Naive B cell (primary cell): ENCODE data around the gene MOB3A. TPM values are rescaled to one million over a fixed set of nuclear protein-coding genes. Genes with fewer than 3 reads are reported as not detected.
"Not testable (repeated sequence)": the region's sequence is repeated elsewhere in the genome, so short reads cannot be mapped to it uniquely, and the experiment has no call there.

Experiments
- ATAC-seq, 2 donors: fragments of 150-1000 bp; cut with Tn5 transposase; 2 replicates each; pipeline ENCODE4 v1.10.0; 2021; ENCODE audit warnings: low read depth in 2 of 2, mild to moderate bottlenecking in 2 of 2, moderate library complexity in 2 of 2
- DNase-seq: peaks from one replicate; pipeline ENCODE4 v3.0.0; 2022
- H3K27ac Mint-ChIP-seq, 6 donors: one replicate each; pipeline ENCODE4 v1.8.0; 2020 to 2022; ENCODE audit warnings: mild to moderate bottlenecking in 6 of 6, mixed read lengths in 6 of 6, moderate library complexity in 5 of 6, inconsistent platforms in 2 of 6
- H3K27me3 Mint-ChIP-seq, 3 donors: one replicate each; pipeline ENCODE4 v1.8.0; 2021 to 2022; ENCODE audit warnings: mixed read lengths in 3 of 3, mild to moderate bottlenecking in 1 of 3
- H3K36me3 Mint-ChIP-seq, 2 donors: one replicate each; pipeline ENCODE4 v1.8.0; 2020 to 2022; ENCODE audit warnings: mixed read lengths in 2 of 2, inconsistent platforms in 1 of 2, mild to moderate bottlenecking in 1 of 2
- H3K4me1 Mint-ChIP-seq, 3 donors: one replicate each; pipeline ENCODE4 v1.8.0; 2020 to 2022; ENCODE audit warnings: mixed read lengths in 3 of 3, inconsistent platforms in 1 of 3, mild to moderate bottlenecking in 1 of 3, moderate library complexity in 1 of 3
- H3K4me3 Mint-ChIP-seq, 8 donors: one replicate each; pipeline ENCODE4 v1.8.0; 2020 to 2022; ENCODE audit warnings: mild to moderate bottlenecking in 8 of 8, mixed read lengths in 8 of 8, moderate library complexity in 8 of 8, inconsistent platforms in 2 of 8
- H3K9me3 Mint-ChIP-seq, 7 donors: one replicate each; pipeline ENCODE4 v1.8.0; 2020 to 2022; ENCODE audit warnings: mixed read lengths in 7 of 7, mild to moderate bottlenecking in 5 of 7, inconsistent platforms in 2 of 7, moderate library complexity in 1 of 7
- polyA plus RNA-seq, 6 donors: library from polyadenylated mRNA; unstranded; fragments of 300-500 nt; fragmentation: Illumina TruSeq; gene quantifications; one replicate each; pipeline ENCODE4 v1.2.3, GENCODE V29; 2021; ENCODE audit warnings: low read depth in 6 of 6

Gene MOB3A
- polyA plus RNA-seq, 6 donors from 2014 or later = 52.2 to 106 (median 75.1) TPM

DNA sequence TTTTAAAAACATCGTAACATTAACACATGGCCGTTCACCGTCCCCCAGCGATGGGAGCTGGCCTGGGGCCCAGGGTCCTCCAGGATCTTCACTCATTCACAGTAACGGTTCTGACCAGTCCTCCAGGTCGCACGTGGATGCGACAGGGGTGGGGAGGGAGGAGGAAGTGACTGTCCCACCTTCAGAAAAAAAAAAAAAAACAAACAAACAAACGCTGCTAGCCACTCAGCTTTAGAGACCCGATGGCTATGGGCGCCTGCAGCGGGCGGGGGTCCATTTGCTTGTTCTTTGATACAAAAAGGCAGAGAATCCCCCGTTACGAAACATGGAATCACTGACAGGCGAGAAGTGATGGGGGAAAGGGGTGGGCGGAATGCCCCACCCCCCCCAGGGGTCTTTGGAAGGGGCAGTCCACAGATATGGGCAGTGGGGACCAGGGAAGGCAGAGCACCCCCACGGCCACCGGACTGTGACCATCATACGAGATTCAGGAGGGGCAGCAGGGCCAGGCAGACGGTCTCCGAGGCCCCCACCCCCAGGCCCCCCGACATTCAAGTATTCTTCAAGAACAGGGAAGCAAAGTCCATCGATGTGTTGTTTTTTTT, 58.4 kb downstream of the MOB3A start:
- Mint-ChIP-seq H3K36me3 (peaks cover 0 to 7% of the 10 kb centered on the region in 2 donors), H3K27ac (peak overlapping the region in 5 of 6 donors; percentile 27 to 98 (median 82)), H3K4me1 (peaks cover 27 to 40% (median 31%) of the 10 kb centered on the region in 3 donors), H3K4me3 (peak overlapping the region in 1 of 8 donors; percentile 61), H3K27me3 (no peaks in the 10 kb centered on the region), H3K9me3 (peaks cover 0 to 3% (median 0%) of the 10 kb centered on the region in 7 donors)
- DNase-seq = no peak
- ATAC-seq = no peak

DNA sequence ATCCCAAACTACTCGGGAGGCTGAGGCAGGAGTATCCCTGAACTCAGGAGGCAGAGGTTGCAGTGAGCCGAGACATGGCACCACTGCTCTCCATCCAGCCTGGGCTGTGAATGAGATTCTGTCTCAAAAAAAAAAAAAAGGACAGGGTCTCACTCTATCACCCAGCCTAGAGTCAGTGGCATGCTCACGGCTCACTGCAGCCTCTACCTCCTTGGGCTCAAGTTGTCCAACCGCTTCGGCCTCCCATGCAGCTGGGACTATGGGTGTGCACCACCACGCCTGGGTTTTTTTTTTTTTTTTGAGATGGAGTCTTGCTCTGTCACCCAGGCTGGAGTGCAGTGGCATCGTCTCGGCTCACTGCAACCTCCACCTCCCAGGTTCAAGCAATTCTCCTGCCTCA, 59.7 kb downstream of the MOB3A start:
- no peak for DNase-seq
- no peaks in the 10 kb centered on the region for H3K27me3 Mint-ChIP-seq
- ATAC-seq = no peak
- peak overlapping the region in 1 of 8 donors; percentile 61 for H3K4me3 Mint-ChIP-seq
- H3K27ac Mint-ChIP-seq = peak overlapping the region in 1 of 6 donors; percentile 52
- H3K4me1 Mint-ChIP-seq = peaks cover 31 to 43% (median 39%) of the 10 kb centered on the region in 3 donors
- H3K9me3 Mint-ChIP-seq = peaks cover 0 to 3% (median 0%) of the 10 kb centered on the region in 7 donors
- peaks cover 0 to 7% of the 10 kb centered on the region in 2 donors for H3K36me3 Mint-ChIP-seq

DNA sequence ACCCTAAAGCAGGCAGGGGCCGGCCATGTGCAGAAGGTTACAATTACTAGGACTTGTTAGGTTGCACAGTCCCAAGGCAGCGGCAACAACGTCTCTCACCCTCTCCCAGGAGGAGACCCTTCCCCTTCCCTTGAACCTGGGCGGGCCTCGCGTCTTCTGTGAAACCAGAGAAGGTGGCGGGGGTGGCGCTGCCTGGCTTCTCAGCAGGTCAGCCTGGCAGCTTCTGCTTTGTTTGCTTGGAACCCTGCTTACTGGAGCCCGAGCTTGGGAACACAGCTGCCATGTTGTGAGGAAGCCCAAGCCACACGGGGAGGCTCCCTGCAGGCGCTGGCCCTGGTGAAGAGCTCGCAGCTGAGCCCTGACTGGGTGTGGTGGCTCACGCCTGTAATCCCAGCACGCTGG, 60.5 kb downstream of the MOB3A start:
- no peaks in the 10 kb centered on the region for H3K27me3 Mint-ChIP-seq
- H3K27ac Mint-ChIP-seq = peak overlapping the region in 3 of 6 donors; percentile 79 to 82 (median 81)
- peaks cover 0 to 3% (median 0%) of the 10 kb centered on the region in 7 donors for H3K9me3 Mint-ChIP-seq
- DNase-seq = no peak
- peaks cover 0 to 7% of the 10 kb centered on the region in 2 donors for H3K36me3 Mint-ChIP-seq
- peaks cover 31 to 40% (median 33%) of the 10 kb centered on the region in 3 donors for H3K4me1 Mint-ChIP-seq
- H3K4me3 Mint-ChIP-seq = peak overlapping the region in 1 of 8 donors; percentile 37
- no peak for ATAC-seq

DNA sequence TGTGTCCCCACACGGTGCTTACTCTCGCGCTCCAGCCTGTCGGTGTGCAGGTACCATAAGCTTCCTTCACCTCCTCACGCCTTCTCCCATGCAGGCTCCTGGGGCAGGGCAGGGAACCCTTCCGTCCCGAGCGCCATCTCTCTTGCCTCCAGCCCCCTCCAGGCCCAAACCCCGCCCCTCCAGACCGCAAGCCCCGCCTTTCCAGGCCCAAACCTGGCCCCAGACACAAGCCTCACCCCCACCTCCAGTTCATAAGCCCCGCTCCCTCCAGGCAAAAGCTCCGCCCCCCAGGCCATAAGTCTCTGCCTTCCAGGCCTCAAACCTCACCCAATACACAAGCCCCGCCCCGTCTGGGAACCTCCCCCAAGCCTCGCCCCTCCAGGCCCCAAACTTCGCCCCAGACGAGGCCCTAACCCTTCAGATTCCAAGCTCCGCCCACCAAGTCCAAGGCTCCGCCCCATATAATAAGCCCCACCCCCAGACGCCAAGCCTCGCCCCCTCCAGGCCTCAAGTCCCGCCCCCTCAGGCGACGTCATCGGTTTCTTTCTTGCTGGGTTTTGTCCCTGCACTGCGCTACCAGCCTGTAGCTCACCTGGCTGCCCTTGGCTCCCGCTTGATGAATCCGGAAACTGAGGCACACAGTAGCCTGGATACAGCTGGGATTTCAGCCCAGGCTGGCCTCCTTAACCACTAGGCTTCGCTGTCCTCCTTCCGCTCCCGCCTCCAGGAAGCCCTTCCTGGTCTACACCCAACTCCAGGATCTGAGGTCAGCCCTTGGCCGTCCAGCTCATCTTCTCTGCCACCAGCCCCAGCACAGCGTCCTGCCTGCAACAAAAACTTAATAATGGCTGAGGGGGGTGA, 61.2 kb downstream of the MOB3A start:
- H3K9me3 Mint-ChIP-seq = peaks cover 0 to 3% (median 0%) of the 10 kb centered on the region in 7 donors
- DNase-seq = no peak
- H3K4me3 Mint-ChIP-seq = peak overlapping the region in 6 of 8 donors; percentile 18 to 69 (median 45)
- ATAC-seq = peak; percentile 44 to 53
- peak overlapping the region in 5 of 6 donors; percentile 78 to 95 (median 81) for H3K27ac Mint-ChIP-seq
- peaks cover 0 to 7% of the 10 kb centered on the region in 2 donors for H3K36me3 Mint-ChIP-seq
- H3K27me3 Mint-ChIP-seq = no peaks in the 10 kb centered on the region
- peaks cover 31 to 40% (median 33%) of the 10 kb centered on the region in 3 donors for H3K4me1 Mint-ChIP-seq

DNA sequence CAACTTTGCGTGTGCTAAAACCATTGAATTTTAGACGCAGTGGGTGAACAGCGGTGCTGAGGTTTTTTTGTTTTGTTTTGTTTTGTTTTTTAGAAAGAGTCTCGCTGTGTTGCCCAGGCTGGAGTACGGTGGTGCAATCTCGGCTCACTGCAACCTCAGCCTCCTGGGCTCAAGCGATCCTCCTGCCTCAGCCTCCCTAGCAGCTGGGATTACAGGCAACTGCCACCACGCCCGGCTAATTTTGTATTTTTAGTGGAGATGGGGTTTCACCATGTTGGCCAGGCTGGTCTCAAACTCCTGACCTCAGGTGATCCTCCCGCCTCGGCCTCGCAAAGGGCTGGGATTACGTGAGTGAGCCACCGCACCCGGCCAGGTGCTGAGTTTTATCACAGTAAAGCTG, 61.9 kb downstream of the MOB3A start:
- not testable (repeated sequence) for DNase-seq, ATAC-seq, H3K9me3 Mint-ChIP-seq, H3K27me3 Mint-ChIP-seq, H3K36me3 Mint-ChIP-seq
- Mint-ChIP-seq H3K4me3 (peak overlapping the region in 1 of 8 donors; percentile 55), H3K27ac (peak overlapping the region in 2 of 6 donors; percentile 81 to 95), H3K4me1 (peaks cover 28 to 37% (median 33%) of the 10 kb centered on the region in 3 donors)

DNA sequence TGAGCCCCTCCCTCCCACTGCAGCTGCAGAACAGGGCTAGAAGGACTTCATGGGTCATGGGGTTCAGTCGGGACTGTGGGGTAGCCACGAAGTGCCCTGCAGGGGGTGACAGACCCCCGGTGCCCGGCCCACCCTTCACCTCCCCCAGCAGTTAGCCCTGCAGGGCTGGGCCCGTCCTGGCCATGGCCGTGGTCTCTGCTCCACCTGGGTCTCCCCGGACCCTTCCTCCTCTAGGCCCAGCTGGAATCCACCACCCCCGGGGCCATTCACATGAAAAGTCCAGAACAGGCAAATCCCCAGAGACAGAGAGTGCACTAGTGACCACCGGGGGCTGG, 62.3 kb downstream of the MOB3A start:
- ATAC-seq (no peak), DNase-seq (no peak)
- Mint-ChIP-seq H3K9me3 (peaks cover 0 to 3% (median 0%) of the 10 kb centered on the region in 7 donors), H3K36me3 (no peaks in the 10 kb centered on the region), H3K27me3 (no peaks in the 10 kb centered on the region), H3K4me3 (no peak overlapping the region), H3K4me1 (peaks cover 27 to 35% (median 32%) of the 10 kb centered on the region in 3 donors), H3K27ac (no peak overlapping the region)

DNA sequence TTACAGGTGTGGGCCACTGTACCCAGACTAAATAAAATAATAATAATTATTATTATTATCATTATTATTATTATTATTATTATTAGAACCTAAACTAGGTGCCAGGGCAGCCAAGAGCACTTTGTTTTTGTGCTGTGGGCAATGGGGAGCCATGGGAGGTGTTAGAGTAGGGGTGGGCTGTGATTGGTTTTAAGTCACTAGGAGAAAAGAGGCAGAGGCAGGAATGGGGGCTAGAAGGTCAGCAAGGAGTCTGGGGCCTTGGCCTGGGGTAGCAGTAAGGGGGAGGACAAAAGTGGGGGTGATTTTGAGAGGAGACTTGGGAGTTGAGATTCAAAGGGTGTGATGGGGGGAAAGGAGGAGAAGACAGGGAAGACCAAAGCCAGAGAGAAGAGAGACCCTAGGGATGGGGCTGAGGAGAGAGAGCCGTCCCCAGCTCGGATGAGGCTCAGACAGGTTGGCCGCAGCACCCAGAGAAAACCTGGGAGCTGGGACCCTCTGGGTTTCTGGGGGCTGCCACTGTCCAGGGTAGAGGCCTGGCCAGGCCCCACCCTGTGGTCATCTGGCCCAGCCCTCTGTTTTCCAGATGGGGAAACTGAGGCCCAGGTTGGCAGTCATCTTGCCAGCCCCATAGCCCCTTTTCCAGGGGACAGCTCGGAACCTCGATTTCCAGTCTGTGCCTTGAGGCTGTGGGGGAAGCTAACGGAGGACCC, 62.9 kb downstream of the MOB3A start:
- peaks cover 27 to 35% (median 34%) of the 10 kb centered on the region in 3 donors for H3K4me1 Mint-ChIP-seq

DNA sequence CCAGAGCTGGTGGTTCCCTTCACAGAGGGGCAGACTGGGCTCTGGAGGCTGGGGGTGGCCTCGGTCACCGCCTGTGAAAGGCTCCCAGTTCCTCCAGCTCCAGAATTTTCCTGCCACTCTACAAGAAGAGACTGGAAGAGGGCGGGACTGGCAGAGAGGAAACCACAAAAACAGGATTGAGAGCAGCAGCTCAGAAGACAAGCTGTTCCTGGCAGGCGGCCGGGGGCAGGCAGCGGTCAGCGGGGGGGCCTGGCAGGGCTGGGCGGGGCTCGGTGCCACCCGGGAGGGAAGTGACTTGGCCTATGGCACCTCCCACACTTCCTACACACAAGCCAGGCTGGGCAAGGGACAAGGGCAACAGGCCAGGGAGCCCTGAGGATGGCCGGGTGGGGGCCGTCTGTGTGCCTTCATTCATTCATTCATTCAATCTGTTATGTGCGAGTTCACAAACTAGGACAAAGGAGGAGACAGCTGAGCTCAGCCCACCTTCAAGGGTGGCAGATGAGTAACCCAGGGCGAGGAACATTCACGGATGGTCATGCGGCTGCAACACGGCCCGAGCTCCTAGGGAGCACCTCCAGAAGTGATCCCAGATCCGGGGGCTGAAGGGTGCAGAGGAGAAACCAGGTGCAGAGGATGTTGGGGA, 63.7 kb downstream of the MOB3A start:
- DNase-seq (peak; percentile 28), ATAC-seq (peak; percentile 40 to 58)
- H3K4me1 Mint-ChIP-seq = peaks cover 24 to 32% (median 30%) of the 10 kb centered on the region in 3 donors
- peak overlapping the region in 4 of 6 donors; percentile 65 to 96 (median 82) for H3K27ac Mint-ChIP-seq
- H3K4me3 Mint-ChIP-seq = peak overlapping the region; percentile 24 to 85 (median 68)
- H3K27me3 Mint-ChIP-seq = no peaks in the 10 kb centered on the region
- peaks cover 0 to 2% (median 0%) of the 10 kb centered on the region in 7 donors for H3K9me3 Mint-ChIP-seq
- no peaks in the 10 kb centered on the region for H3K36me3 Mint-ChIP-seq

More for the DNA sequence above, 62.9 kb downstream of the MOB3A start:
- H3K9me3 Mint-ChIP-seq = peaks cover 0 to 2% (median 0%) of the 10 kb centered on the region in 7 donors
- no peaks in the 10 kb centered on the region for H3K36me3 Mint-ChIP-seq
- H3K4me3 Mint-ChIP-seq = peak overlapping the region in 3 of 8 donors; percentile 28 to 71 (median 57)
- peak overlapping the region in 1 of 6 donors; percentile 76 for H3K27ac Mint-ChIP-seq
- DNase-seq = no peak
- no peaks in the 10 kb centered on the region for H3K27me3 Mint-ChIP-seq
- no peak for ATAC-seq

DNA sequence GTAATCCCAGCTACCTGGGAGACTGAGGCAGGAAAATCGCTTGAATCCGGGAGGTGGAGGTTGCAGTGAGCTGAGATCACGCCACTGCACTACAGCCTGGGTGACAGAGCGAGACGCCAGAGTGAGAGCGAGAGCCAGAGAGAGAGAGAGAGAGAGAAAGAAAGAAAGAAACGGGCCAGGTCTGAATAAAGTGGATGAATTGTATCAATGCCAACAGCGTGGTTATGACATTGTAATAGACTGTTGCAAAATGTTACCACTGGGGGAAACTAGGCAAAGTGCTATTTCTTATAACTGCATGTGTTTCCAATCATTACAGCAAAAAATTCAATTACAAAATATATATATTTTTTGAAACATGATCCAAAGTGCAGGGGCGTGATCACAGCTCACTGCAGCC, 68.8 kb downstream of the MOB3A start:
- peaks cover 7 to 13% (median 8%) of the 10 kb centered on the region in 3 donors for H3K4me1 Mint-ChIP-seq
- H3K27ac Mint-ChIP-seq = no peak overlapping the region
- DNase-seq (no peak), ATAC-seq (no peak)
- no peaks in the 10 kb centered on the region for H3K9me3 Mint-ChIP-seq
- H3K27me3 Mint-ChIP-seq = no peaks in the 10 kb centered on the region
- H3K36me3 Mint-ChIP-seq = no peaks in the 10 kb centered on the region
- peak overlapping the region in 1 of 8 donors; percentile 12 for H3K4me3 Mint-ChIP-seq

DNA sequence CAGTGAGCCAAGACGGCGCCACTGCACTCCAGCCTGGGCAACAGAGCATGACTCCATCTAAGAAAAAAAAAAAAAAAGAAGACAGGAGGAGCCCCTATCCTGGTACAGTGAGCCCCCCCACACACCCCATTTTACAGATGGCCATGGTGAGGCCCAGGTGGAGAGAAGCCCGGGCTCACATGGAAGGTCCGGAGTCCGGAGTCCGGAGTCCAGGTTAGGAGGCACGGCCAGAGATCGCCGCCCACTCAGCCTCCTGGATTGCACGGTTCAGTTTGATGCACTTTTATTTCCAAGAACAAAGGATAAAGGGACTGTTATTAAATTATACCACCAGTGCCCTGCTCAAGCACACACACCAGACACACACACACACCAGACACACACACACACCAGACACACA, 69.4 kb downstream of the MOB3A start:
- Mint-ChIP-seq H3K9me3 (no peaks in the 10 kb centered on the region), H3K27me3 (no peaks in the 10 kb centered on the region), H3K4me1 (peaks cover 1 to 8% (median 4%) of the 10 kb centered on the region in 3 donors), H3K27ac (no peak overlapping the region), H3K4me3 (no peak overlapping the region), H3K36me3 (no peaks in the 10 kb centered on the region)
- no peak for ATAC-seq
- DNase-seq = no peak

DNA sequence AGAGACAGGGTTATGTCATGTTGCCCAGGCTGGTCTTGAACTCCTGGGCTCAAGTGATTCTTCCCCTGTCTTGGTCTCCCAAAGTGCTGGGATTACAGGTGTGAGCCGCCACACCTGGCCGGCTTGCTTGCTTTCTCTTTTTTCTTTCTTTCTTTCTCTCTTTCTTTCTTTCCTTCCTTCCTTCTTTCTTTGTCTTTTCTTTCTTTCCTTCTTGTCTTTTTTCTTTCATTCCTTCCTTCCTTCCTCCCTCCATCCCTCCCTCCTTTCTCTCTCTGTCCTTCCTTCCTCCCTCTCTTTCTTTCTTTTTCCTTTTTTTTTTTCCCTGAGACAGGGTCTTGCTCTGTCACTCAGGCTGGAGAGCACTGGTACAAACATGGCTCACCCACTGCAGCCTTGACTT, 73.8 kb downstream of the MOB3A start:
- Mint-ChIP-seq H3K27me3 (no peaks in the 10 kb centered on the region), H3K4me1 (peaks cover 7 to 13% (median 7%) of the 10 kb centered on the region in 3 donors), H3K36me3 (no peaks in the 10 kb centered on the region), H3K27ac (no peak overlapping the region), H3K4me3 (no peak overlapping the region), H3K9me3 (no peaks in the 10 kb centered on the region)
- ATAC-seq (no peak), DNase-seq (no peak)

DNA sequence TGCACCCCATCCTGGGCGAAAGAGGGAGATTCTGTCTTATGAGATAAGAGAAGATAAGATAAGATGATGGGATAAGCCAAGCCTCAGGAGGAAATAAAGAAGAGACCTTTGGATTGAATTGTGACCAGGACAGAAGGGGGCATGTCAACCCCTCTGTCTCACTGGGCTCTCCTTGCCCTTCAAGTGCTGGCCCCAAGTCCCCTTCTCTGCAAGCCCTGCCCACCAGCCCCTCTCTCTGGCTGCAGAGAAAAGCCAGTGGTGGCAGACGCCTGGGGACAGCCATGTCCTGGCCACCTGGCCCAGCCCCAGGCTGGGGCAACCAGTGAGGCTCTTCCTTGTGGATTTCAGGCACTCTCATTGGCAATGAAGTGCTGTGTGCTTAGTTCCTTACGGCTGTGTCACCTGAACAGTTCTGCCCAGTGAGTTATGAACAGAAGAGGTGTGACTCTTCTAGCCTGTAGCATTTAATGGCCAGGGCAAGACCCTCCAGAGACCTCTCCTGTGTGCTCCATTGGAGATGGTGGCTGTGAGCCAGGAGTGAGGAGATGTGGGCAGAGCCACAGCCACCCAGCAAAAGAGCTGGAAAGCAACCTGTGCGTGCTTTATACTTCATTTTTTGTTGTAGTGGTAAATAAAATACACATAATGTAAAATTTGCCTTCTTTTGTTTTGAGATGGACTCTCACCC, 74.5 kb downstream of the MOB3A start:
- Mint-ChIP-seq H3K36me3 (no peaks in the 10 kb centered on the region), H3K9me3 (no peaks in the 10 kb centered on the region), H3K4me1 (peaks cover 5 to 20% (median 12%) of the 10 kb centered on the region in 3 donors), H3K4me3 (no peak overlapping the region), H3K27me3 (no peaks in the 10 kb centered on the region), H3K27ac (no peak overlapping the region)
- DNase-seq (no peak), ATAC-seq (no peak)
